Spleen (tissue), 7 donors: ENCODE results near the gene NDP.

Experiments used
- CTCF ChIP-seq, 11 experiments: fragments of 200-600 bp in 7 of 11; fragments of 450-650 bp in 4 of 11; sonication (generic) in 4 of 11; IDR thresholded peaks in 8 of 11; conservative IDR thresholded peaks in 3 of 11; 1 replicate in 7 of 11; 2 replicates in 4 of 11; pipeline versions ENCODE4 v1.4.0 to v1.8.0; 2016 to 2021; ENCODE audit warnings: antibody characterized with exemption in 11 of 11, inconsistent platforms in 4 of 11, mild to moderate bottlenecking in 1 of 11
- POLR2A ChIP-seq, 3 donors: fragments of 450-650 bp; IDR thresholded peaks; one replicate each; pipeline ENCODE4 v1.5.1; 2017; ENCODE audit warnings: antibody characterized with exemption in 3 of 3, mild to moderate bottlenecking in 1 of 3
- POLR2AphosphoS5 ChIP-seq, 3 donors: sonication (generic); formaldehyde crosslinking; IDR thresholded peaks; one replicate each; pipeline ENCODE4 v1.5.1; 2017; ENCODE audit warnings: antibody characterized with exemption in 3 of 3
- donor health status: DM: no; HTN: no; CAD: no; lungs with moderate emphysema.
- donor health status: DM: no; HTN: no; CAD: no.
- donor health status: DM: no; HTN: no; CAD: no.

DNA sequence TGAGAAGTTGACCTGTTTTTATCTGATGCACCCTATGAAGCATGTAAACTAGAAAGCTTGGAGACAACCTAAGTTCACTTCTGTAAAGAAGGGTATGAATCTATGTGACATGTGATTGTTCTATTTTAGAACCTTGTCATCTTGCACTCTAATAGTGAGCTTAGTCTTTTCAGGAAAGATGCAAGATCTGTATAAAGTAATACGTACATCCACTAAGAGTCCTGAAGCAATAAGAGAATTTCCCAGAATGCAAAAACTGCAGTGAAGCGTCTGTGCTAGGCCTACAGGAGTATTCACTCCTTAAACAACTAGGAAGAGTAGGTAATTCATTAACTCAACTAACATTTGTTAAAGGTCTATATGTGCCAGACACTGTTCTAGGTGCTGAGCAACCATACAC lies 23.3 kb upstream of the NDP start:
- TF ChIP-seq CTCF (IDR thresholded peaks at IDR 0.05 in 8 of 11, conservative IDR thresholded peaks at IDR 0.05 in 3 of 11) (no peak), POLR2A (IDR thresholded peaks at IDR 0.05) (no peak), POLR2AphosphoS5 (IDR thresholded peaks at IDR 0.05) (no peak)
